ENCODE measurements around the gene ADAM23.

GRCh38 chr2:206556357-206556949 lies 113.1 kb downstream of the ADAM23 start:
- TF ChIP-seq CTCF (IDR thresholded peaks at IDR 0.05; ENCODE audit: low read depth, low read length, poor library complexity, severe bottlenecking), result peak; percentile 41
- no peak for TF ChIP-seq EZH2phosphoT487 (IDR thresholded peaks at IDR 0.05; ENCODE audit: borderline replicate concordance, low read length)
